HG03095 (cell line): ENCODE data around the gene HTRA2.
A peak's percentile ranks its signal among the peaks of the same experiment; 100 is the strongest.
"Not testable (repeated sequence)": the region's sequence is repeated elsewhere in the genome, so short reads cannot be mapped to it uniquely, and the experiment has no call there.

Experiments
- ATAC-seq: cut with Tn5 transposase; IDR thresholded peaks from one replicate; pipeline ENCODE4 v1.9.1; 2021; ENCODE audit warnings: moderate library complexity; ENCODE audit not compliant: unreplicated experiment

The HTRA2 gene

DNA sequence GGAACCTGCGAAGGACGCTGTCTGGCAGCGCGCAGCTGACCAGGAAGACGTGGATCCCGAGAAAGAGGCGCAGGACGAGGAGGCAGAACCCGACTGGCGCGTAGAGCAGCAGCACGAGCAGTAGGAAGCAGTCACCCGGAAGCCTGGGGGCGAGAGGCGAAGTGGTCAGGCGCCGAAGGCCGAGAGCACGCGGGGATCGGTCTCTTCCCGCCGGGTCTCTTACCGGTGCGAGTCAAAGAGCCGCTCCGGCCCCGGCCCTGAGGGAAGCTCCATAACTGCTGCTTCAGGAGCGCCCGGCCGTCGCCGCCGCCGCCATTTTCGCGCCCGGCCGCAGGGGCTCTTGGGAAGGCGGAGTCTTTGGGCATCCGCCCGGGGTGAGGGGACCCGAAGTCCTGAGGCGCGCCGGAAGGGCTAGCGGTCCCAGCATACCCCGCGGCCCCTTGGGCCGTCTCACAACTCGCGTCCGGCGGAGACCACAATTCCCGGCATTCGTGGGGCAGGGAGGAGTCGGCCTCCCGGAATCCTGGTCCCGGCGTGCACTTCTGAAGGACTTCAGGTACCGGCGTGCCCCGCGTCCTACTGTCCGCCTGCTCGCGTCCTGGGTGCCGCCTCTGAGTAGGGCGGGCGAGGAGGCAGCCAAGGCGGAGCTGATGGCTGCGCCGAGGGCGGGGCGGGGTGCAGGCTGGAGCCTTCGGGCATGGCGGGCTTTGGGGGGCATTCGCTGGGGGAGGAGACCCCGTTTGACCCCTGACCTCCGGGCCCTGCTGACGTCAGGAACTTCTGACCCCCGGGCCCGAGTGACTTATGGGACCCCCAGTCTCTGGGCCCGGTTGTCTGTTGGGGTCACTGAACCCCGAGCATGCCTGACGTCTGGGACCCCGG, at the start of gene HTRA2, which contains the start of gene AUP1:
HTRA2 (plus strand) TSS at position 577 of the 882 bp plus-strand sequence; CDS start at position 651, 74 bp downstream.
AUP1 (minus strand) TSS at position 350 of the 882 bp plus-strand sequence; CDS start at position 273, 77 bp downstream.
- ATAC-seq: peak; percentile 74

DNA sequence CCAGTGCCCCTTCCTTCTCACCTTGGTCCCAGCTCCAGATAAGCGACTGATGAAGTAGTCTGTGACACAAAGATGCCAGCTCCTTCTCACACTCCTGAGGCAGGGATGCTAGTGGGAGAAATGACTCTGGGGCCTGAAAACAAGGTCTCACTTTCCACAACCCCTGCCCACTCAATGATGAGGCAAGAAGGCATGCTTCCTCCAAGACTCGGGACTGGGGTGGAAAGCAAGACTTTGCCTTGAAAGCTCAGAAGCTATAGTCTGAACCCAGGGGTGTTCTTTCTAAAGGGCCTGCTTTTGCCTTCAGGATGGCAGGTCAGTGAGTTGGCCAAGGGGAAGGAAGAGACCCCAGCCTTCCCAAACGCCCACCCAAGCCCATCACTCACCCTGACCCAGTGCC, 48.3 kb upstream of the HTRA2 start:
- no peak for ATAC-seq

DNA sequence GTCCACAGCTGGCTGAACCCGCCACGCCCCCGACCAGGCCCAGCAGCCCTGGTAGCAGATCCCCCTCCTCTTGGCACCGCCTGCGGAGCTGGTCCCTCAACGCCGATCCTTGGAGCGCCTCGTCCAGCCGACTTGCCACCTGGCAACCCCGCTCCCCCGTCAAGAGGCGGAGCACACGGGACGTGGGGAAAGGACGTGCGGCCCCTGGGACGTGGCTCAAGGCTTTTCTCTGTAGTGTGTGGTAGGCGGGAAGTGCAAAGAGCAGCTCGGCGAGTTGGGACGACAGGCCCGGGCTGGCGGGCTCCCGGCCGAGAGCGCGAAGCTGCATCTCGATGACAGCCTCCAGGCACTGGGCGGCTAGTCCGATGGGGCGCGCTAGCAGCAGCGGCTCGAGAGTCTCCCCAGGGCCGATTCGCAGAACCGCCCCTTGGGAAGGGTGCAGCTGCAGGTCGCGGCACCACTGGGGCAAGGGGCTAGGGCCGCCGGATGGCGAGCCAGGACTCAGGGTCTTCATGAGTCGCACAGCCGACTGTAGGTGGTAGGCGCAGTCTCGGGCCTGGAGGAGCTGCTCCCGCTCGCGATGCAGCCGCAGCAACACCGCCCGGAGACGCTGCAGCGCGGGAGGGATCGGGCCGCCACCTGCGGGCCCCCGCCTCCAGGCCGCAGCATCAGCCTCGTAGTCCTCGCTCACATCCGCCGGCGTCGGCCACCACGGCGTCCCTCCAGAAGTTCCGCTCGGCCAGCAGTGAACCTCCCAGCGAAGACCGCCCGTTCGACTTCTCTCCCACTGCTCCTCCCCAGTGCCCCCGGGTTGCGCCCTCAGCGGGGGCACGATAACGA, 47.6 kb upstream of the HTRA2 start:
- peak; percentile 28 for ATAC-seq

DNA sequence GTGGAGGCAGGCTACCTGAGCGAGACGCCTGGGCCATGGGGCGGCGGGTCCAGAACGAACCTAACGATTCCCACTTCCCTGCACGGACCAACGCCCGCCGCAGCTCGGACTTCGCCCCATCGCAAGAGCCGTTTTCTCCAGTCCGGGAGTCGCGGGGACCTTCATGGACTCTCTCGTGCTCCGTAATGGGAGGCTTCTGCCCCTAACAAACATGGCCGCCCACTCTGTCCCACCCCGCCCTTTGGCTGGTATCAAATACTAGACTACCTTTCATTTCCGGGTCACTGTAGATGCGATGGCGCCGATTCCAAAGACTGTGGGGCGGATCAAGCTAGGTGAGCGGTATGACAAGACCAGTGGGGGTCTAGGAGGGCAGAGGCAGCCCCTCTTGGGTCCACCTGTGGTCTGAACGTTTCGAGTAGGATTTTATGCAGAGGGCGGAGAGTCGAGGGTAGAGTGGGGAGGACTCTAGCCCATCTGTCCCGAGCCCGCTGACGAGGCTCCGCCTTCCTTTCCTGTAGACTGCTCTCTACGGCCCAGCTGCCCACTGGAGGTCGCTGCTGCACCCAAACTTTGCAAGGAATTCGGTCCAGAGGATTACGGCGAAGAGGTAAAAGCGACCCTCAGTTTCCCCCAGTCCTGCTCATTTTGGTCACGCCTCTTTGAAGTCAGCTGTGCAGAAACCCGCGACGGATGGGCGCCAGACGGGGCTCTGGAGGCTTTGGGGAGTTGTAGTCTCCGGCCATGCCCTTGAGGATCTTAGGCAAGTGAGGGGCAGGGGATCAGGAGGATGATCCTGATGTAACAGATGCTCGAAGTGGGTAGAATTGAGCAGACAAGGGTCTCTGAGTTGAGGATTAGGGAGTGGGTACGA, 46.7 kb upstream of the HTRA2 start, which contains the start of the genes CCDC142 and TTC31:
CCDC142 (minus strand) TSS at position 198 of the 874 bp plus-strand sequence; CDS start at position 37, 161 bp downstream.
TTC31 (plus strand) TSS at position 281 of the 874 bp plus-strand sequence; CDS start at position 296, 15 bp downstream.
- peak; percentile 88 for ATAC-seq

DNA sequence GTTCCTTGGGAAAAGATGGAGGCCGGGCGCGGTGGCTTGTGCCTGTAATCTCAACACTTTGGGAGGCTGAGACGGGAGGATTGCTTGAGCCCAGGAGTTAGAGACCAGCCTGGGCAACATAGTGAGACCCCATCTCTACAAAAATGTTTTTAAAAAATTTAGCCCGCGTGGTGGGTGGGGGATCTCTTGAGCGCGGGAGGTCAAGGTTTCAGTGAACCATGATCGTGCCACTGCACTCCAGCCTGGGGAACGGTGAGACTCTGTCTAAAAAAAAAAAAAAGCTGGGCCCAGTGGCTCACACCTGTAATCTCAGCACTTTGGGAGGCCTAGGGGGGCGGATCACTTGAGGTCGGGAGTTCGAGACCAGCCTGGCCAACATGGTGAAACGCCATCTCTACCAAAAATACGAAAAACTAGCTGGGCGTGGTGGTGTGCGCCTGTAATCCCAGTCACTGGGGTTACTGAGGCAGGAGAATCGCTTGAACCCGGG, 46.0 kb upstream of the HTRA2 start:
- not testable (repeated sequence) for ATAC-seq

DNA sequence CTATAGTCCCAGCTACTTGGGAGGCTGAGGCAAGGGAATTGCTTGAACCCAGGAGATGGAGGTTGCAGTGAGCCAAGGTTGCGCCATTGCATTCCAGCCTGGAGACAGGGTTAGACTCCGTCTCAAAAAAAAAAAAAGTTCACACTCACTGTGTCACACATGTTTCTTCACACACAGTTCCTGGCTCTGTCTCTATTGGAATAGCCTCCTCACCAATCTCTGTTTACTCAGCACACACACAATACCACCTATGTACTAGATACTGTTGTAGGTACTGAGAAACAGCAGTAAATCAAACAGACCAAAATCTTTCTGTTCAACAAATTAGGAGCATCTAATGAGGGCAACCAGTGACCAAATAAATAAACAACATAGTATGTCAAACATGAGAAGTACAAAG, 43.6 kb upstream of the HTRA2 start:
- ATAC-seq: no peak

DNA sequence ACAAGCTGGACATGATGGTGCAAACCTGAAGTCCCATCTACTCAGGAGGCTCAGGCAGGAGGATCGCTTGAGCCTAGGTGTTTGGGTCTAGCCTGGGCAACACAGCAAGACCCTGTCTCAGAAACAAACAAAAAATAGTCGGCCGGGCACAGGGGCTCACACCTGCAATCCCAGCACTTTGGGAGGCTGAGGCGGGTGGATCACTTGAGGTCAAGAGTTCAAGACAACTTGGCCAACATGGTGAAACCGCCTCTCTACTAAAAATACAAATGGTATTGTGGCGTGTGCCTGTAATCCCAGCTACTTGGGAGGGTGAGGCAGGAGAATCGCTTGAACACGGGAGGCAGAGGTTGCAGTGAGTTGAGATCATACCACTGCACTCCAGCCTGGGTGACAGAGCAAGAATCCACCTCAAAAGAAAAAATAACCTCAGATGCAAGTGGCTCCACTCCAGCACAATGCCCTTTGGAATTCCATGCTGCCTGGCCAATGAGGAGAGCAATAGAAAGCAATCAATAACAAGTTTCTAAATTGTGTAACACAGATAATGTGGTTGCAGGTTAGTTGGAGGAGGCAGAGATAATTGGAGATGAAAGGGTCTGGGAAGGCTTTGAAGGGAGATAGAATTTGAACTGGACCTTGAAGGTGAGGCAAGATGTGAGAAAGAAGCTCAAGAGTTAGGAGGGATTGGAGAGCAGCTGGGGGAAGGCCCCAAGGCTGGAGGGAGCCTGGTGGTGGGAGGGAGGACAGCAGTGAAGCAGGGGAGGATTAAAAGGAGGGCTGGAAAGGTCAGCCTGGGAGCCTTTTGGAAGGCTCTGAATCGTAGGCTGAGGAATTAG, 40.9 kb upstream of the HTRA2 start:
- no peak for ATAC-seq

DNA sequence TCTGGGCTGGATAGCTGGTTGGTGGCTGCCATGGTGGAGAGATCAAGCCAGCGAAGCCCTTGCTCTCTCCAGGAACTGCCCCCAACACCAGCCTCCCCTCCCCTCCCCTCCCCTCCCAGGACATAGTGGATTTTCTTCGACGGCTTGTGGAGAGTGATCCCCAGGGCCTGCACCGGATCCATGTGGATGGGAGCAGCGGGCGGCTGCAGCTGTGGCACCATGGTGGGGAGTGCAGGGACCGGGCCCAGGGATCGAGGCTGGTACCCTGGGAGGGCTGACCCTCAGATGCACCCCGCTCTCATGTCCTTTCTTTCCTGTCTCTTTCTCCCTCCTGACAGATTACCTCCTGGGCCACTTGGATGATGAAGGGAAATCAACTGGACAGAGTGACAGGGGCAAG, 39.8 kb upstream of the HTRA2 start:
- ATAC-seq: no peak

DNA sequence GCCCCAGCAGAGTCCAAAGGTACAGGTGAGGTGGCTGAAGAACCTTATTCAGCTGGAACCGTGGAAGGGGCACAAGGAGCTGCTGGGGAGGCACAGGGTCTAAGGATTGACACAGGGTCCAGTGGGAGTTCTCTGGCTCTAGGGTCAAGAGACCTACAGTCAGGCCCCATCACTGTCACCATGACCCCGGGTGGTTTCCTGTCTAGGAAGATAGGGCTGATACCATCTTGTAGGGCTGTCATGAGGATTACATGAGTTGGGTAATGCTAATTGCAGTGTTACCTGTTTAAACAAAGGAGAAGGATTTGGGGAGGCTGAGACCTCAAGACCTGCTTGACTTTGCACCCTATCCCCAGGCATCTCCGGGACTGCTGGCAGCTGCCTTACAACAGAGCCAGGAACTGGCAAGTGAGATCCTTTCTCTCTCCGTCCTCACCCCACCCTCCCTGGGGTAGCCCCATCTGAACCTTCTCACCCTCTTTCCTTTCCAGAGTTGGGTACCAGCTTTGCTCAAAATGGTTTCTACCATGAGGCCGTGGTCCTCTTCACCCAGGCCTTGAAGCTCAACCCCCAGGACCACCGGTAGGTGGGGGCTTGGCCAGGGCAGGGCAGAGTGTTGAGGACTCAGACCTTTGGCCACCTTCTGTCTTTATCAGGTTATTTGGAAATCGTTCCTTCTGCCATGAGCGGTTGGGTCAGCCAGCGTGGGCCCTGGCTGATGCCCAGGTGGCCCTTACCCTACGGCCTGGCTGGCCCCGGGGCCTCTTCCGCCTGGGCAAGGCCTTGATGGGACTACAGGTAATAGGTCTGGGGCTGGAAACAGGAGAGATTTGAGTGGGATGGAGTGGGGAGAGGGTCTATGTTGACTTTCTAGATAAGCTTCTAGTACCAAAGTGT, 37.8 kb upstream of the HTRA2 start:
- no peak for ATAC-seq

DNA sequence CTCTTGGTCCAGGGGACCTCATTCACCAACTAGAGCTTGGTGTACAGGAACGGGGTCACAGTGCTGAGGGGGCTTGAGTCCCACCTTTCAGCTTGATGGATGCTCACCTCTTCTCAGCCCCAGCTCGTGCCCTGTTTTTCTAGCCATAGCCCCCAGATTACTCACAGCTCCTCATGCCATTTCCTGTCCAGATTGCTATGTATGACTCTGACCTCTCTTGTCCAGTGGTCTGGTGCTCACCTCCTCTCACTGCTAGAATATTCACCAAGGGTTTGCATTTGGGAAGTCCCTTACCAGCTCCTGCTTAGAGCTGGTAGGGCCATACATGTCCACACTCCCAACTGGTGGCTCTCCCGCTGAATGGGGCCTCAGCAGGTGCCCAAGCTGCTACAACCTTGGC, 36.2 kb upstream of the HTRA2 start:
- no peak for ATAC-seq

DNA sequence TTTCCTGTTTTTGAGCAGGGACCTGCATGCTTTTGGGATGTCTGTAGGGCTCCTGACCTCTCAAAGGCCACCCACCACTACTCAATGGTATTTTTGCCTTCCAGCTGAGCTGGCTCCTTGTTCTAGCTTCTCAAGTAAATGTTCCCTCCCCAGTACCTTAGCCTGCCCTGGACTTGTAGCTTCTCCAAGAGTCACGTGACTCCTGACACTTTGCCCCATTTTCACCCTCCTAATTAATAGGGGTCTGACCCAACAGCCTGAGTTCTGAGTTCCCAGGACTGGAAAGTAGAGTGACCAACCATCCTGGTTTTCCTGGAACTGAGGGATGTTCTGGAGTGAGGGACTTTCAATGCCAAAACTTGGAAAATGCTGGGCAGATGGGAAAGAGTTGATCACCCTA, 34.3 kb upstream of the HTRA2 start:
- ATAC-seq: no peak

DNA sequence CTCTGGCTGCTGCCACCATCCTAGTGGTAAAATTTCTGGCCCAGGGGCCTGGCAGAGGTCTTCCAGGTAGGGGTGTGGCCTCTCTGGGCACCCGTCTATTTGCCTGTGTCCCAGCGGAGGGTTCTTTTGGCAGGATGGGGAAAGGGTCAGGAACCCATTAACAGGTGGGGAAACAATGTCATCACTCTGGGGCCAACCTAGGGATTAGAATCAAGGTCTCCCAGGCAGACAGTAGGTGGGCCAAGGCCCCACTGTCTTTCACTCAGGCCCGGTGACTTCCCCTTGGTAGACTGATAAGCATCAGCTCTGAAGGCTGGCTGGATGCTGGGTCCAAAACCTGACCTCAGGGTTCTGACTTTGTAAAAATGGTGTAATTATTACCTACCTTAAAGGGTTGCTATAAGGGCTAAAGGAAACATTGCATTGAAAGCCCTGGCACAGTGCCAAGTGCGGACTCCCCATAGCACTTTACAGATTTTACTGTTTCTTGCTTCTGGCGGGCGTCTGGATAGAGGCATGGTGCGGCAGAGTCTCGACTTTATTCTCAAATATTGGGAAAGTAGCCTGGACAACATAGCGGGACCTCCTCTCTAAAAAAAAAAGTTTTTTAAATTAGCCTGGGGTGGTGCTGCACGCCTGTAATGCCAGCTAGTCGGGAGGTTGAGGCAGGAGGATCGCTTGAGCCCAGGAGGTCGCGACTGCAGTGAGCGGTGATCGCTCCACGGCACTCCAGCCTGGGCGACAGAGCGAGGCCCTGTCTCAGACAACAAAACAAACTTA, 32.5 kb upstream of the HTRA2 start:
- ATAC-seq: no peak

DNA sequence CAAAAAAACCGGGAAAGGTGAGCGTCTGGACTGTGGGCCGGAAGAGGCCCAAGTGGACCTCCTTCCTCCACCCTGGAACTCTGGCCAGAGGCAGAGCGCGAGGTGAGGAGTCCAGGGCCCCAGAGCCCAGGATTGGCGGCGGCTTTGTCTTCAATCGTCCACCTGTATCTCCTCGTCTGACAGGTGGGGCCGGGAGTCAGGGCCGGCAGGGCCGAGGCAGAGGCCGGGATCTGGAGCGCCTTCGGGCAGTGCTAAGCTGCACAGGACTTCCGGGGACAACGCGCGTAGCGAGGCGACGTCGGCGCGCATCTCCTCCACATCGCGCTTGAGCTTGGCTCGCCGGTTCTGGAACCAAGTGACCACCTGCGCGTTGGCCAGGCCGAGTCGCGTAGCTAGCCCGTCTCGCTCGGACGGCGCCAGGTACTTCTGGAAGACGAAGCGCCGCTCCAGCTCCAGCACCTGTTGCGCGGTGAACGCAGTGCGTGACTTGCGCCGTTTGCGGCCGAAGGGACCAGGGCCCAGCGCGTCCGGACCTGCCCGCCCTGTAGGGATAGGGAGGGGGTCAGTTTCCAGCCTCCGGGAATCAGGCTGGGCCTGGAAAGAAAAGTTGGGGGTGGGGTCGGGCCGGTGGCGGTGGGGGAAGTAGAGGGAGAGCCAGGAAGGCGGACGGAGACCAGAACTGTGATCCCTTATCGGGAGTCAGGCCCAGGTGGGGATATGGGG, 31.8 kb upstream of the HTRA2 start:
- no peak for ATAC-seq

DNA sequence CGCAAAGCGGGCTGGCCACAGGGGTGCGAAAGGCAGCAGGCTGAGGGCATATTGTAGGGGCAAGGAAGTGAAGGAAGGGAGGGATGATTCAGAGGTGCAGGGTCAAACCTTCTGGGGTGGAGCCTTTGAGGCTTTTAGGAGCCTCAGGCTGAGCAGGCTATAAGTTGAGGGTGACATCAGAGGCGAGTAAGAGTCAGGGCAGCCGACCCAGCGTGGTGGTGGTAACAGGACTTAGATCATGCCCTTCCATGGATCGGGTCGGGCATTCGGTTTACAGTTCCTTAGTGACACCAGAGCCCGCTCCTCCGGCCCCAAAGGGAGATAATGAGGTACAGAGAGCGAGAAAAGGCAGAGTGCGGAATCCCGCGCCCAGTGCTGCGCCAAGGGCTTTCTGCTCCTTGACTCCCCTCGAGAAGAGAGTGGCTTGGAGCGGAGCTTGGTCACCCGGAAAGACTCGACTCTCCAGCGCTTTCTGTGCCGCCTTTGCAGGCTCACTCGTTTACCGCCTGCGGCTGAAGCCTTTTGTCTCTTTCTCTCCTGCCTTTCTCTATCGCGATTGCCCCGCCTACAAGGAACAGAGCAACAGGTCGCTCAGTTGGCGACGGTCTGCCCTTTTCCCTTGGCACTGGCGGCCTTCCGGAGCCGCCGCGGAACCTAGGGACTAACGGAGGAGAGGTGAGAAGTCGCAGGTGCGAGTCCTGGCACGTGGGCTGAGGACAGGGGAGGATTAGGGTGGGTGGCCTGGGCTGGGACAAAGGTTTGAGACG, 31.1 kb upstream of the HTRA2 start:
- ATAC-seq: no peak

DNA sequence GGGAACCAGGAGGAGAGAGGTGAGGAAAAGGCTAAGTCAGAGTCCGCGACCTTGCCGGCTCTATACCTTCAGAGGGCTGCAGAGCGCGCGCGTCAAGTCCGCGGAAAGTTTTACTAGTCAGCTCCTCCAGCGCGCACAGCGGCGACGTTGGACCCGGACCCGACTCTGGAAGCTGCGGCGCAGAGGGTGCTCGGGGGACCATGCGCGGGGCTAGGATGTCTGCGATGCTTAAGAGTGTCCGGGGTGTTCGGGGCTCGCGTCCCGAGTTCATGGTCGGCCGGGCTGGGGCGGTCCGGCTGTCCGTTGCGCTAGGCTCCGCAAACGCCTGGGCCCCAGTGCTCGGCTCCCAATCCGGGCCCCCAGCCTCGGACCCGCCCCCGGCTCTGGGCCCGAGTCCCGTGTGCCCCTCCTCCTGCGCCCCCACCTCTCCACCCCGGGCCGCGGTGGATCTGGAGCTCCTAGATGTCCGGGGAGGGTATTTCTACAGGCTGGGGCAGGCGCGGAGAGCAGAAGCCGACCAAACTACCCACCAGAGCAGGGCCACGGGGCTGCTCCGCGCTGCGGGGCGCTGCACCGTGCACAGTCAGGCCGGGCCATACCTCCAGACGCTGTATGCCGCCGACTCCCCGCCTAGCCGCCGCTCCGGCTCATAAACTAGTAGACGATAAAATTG, 30.3 kb upstream of the HTRA2 start, which contains the start of gene LBX2:
LBX2 (minus strand) TSS at position 337 of the 673 bp plus-strand sequence; CDS start at position 271, 66 bp downstream.
- no peak for ATAC-seq
